CD4-positive, alpha-beta T cell treated with Interferon gamma for 1 hour (primary cell): ENCODE measurements around the gene AP5B1.
A peak's percentile ranks its signal among the peaks of the same experiment; 100 is the strongest.

Experiments used
- DNase-seq: peaks from one replicate; pipeline ENCODE4 v3.0.0-alpha.2; 2020

AP5B1 gene

DNA sequence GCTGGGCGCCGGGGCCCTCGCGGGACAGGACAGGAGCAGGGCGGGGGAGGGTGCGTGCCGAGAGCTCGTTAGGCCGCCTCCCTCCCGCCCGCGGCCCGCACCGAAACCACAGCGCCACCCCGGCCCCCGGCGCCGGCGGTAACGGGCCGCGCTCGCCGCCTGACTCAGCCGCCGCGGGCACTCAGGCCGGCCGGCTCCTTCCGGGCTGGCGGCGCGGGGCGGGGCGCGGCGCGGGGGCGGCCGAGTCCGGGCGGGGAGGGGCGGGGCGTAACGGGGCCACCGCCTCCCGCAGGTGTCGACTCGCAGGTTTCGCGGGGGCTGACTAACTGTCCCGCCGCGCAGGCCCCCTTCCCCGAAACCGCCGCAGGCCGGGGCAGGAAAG lies at the start of gene AP5B1:
AP5B1 (minus strand) TSS at position 207 of the 382 bp plus-strand sequence. CDS start 385 bp downstream, outside the sequence.
- DNase-seq = peak; percentile 69

DNA sequence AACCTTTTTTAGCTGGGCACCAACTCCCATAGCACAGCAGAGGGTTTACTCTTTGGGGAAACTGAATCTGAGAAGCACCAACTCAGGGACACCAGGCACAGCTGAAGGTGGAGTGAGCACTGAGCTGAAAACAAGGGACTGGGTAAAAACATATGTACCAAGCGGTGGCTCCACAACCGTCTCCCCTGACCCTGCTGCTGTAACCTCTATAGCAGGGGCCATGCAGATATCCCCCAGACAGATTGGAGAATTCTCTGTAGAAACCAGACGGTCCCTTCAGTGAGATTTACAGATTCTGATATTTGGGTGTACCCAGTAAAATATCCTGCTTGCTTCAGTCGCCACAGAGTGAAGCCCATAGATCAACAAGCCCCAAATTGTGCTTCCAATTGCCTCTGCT lies 48.7 kb upstream of the AP5B1 start:
- DNase-seq = no peak

- DNase-seq = no peak
These were observed 46.4 kb upstream of the AP5B1 start for GRCh38 chr11:65826984-65827735.

DNA sequence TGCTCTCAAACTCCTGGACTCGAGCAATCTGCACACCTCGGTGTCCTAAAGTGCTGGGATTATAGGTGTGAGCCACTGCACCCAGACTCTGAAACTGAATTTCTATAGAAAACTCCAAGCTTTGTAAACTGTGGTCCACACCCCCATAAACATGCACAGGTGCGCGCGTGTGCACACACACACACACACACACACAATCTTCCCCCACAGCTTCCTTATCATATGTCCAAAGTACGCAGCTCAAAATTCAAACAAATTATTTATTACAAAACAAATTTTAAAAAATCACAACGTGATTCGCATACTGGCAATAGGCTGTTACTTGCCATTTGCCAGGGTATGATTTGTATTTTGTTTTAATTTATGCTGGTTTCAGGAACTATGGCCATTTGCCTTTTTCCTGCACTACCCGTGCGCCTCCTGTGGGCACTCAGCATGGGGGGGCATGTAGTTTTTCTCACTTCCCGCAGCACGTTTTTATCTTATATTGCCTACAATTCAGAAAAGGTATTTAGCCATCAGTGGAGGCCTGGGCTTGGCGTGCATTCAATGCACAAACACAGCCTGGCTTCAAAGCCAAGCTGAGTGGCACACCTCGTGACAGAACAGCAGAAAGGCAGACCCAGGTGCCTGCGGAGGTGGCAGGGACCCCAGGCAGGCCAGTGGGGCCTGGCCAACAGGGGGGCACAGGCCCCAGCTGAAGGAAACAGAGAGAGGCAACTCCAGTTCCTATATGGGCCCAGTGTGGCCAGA lies 42.2 kb upstream of the AP5B1 start:
- DNase-seq = no peak

DNA sequence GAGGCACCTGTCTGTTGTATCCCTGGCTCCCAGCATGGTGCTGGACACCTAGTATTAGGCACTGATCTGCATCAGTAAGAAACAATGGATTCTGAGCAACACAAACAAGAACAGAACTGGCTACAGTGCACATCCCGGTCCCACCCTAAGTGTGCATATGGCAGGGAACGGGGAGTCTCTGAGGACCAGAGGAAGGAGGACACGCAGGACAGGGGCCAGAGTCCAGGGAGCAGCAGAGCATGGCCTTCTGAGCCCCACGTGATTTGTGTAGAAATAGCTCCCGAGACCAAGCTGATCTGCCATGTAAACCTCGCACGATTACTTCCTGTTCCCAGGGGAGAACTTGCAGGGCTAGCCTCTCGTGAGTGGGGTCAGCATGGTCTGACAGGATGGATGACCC lies 40.3 kb upstream of the AP5B1 start:
- DNase-seq = no peak

- DNase-seq = peak; percentile 88
These were observed 37.3 kb upstream of the AP5B1 start for GRCh38 chr11:65817835-65818680.

DNA sequence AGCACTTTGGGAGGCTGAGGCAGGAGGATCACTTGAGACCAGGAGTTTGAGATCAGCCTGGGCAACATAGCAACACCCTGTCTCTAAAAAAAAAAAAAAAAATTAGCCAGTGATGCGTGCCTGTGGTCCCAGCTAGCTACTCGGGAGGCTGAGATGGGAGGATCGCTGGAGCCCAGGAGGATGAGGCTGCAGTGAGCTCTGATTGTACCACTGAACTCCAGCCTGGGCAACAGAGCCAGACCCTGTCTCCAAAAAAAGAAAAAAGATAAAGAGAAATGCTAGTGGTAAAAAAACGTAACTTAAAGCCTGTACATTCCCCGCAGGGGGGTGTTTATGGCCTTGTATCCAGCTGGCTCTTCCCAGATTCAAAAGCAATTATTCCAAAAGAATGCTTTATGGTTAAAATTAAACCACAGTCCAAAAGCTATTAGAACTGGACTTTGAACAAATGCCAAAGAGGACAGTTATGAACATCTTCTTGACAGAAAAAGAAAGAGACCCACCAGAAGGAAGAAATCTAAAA lies 36.6 kb upstream of the AP5B1 start:
- no peak for DNase-seq

DNA sequence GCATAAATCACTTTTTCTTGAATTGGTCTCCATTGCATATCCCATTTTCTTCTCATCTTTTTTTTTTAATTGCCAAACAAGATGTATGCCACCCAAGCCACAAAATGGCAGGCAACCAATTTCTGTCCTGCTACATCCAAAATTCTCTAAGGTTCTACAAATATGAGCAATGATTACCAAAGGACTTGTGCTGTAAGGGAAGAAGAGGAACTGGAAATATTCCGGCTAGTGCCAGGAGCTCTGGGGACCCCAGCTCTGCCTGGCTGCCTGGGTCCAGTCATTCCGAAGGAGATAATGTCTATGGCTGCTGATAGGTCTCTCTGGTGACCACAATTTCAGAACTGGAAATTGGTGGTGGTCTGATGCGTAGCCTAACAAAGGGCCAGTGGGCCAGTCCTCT lies 35.9 kb upstream of the AP5B1 start:
- DNase-seq = no peak

DNA sequence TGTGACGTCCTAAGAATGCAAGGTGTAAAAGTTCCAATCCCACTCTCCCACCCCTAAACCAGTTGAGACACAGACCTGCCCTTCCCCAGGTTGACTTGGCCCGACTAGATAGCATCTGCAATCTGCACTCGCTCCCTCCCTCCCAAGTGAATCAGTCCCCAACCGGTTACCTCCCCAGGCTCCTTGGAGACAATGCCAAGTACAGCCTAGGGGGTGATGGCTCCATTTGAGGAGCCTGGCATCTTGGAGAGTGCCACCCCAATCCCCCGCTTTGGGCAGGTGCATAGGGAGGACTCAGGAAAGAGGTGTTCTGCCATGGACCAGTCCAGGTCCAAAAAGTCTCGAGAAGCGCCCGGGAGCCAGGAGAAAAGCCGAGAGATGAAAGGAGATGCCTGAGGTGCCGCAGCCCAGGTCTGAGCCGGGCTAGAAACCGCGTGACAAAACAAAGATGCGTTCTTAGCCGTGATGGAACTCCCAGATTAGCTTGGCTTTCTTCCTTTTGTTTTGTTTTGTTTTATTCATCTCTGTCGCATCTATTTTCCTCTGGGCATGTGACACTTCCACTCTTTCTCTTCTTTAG lies 34.3 kb upstream of the AP5B1 start:
- no peak for DNase-seq

DNA sequence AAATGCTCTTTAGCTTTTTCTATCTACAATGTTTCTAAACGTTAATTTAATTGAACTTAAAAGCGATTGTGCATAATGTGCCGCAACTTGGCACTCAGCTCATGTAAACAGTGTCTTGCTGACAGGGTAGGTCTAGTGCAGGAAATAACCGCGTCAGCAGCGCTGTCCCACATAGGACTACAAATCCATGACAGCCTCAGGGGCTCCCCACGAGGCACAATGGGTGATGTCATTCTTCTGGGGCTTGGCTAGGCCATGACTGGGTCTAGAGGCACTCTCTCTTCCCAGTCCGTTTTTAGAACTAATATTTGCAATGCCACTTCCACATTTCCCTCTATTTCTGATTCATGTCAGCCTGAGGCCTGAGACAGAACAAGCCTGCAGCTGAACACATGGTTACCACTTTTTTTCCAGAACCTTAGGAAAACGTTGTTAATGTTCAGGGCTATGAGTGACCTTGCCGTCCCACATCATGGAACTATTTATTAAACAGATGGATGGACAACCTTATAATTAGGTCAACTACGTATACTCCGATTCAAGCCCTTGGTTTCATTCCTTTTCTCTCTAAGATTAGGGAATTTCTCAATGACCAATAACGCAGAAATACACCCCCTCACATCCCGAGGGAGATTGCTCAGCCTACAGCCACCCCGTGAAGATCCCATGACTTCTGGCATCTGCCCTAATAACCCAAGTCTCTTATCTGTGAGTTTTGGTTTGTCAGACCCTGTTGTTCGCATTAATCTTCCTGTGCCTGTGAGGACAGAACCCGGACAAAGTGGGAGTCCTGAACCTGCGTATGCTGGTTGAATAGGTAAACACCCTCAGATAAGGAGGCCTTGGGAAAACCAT lies 33.6 kb upstream of the AP5B1 start:
- peak; percentile 36 for DNase-seq

- no peak for DNase-seq
These were observed 31.1 kb upstream of the AP5B1 start for GRCh38 chr11:65811764-65812475.

- no peak for DNase-seq
These were observed 29.5 kb upstream of the AP5B1 start for GRCh38 chr11:65810046-65810868.

- DNase-seq = no peak
These were observed 28.7 kb upstream of the AP5B1 start for GRCh38 chr11:65809496-65809895.

GRCh38 chr11:65808744-65809341 lies 28.1 kb upstream of the AP5B1 start:
- DNase-seq = no peak

GRCh38 chr11:65806979-65807378 lies 26.2 kb upstream of the AP5B1 start:
- DNase-seq = no peak

DNA sequence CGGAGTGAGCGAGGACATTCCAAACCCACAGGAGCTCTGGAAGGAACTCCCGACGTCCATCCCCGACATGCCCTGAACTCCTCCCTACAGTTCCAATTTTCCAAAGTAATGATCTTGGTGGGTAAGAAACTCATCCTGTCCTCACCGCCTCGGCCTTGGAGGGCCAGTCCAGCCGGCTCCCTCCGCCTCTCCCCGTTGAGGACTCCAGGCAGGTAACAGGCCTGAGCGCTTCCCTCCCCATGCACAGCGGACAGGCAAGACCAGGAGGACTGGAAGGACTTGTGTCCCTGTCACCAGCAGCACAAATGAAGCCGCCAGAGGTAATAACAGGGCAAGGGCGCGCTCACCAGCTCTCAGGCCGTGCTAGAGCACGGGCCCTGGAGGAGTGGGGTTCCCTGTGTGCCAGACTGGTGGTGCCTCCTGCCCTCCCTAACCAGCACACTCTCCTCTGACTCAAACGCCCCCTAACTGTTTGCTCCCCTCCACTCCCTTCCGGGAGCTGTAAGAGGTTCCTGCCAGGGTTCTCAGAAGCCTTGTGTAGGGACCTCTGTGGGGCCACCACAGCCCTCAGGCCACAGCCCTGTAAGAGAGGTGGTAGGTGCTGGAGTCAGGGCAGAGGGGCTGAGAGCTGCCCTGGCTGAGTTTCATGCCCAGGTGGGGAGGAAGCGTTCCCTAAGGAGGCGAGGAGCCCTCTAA lies 23.2 kb upstream of the AP5B1 start:
- no peak for DNase-seq

GRCh38 chr11:65802841-65803240 lies 22.1 kb upstream of the AP5B1 start:
- DNase-seq = no peak

- no peak for DNase-seq
These were observed 20.6 kb upstream of the AP5B1 start for GRCh38 chr11:65801153-65801987.
